Limb (tissue), 2 donors: Measurements from ENCODE around the gene MXRA5.
"Not testable (repeated sequence)": the region's sequence is repeated elsewhere in the genome, so short reads cannot be mapped to it uniquely, and the experiment has no call there.

Experiments
- DNase-seq, 2 donors: peaks; one replicate each; pipeline ENCODE4 v3.0.0-alpha.2; 2016; ENCODE audit errors: extremely low spot score in 2 of 2

MXRA5 gene

GRCh38 chrX:3346501-3347259 lies at the start of gene MXRA5:
TSS of gene MXRA5 (minus strand) at chrX:3346652. CDS start at chrX:3343833, 2,819 bp downstream.
- DNase-seq = peak in 1 of 2 donors; percentile 72

- DNase-seq = peak in 1 of 2 donors; percentile 73
Measured at GRCh38 chrX:3393581-3394111, 47.2 kb upstream of the MXRA5 start.

GRCh38 chrX:3393178-3393577 lies 46.7 kb upstream of the MXRA5 start:
- no peak for DNase-seq

- DNase-seq = no peak
Measured at GRCh38 chrX:3388457-3388856, 42.0 kb upstream of the MXRA5 start.

DNA sequence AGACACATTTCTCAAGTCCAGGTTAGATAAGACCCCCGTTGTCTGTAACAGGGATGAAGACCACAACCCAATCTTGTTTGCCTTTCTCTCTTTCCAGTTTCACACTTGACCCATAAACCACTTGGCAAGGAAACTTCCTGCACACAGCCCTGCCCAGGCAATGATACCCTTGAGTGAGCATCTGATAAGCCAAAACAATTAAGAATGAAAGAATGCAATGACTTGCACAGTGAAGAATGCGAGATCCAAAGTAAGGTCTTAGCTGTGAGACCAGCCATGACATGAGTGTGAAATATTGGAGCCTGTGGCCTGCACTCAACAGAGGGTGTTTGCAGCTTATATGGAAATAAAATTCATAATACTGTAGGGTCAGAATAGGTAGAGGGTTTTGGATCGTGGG lies 37.9 kb upstream of the MXRA5 start:
- no peak for DNase-seq

DNA sequence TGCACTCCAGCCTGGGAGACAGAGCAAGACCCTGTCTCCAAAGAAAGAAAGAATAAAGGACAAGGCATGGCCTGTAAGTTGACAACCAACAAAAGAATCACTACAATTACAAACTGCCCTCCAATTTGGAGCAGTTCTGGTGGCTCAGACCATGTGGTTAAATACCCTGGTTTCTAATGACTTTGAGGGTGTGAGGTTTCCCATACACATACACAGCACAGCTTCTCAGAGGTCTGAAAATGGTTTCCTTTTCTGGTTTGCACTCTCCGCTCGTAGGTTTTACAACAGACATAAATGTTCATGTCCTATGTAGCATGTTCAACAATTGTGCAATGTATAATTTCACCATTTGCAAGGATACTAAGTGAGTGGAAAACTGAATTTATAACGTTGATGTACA lies 34.2 kb upstream of the MXRA5 start:
- DNase-seq = no peak

DNA sequence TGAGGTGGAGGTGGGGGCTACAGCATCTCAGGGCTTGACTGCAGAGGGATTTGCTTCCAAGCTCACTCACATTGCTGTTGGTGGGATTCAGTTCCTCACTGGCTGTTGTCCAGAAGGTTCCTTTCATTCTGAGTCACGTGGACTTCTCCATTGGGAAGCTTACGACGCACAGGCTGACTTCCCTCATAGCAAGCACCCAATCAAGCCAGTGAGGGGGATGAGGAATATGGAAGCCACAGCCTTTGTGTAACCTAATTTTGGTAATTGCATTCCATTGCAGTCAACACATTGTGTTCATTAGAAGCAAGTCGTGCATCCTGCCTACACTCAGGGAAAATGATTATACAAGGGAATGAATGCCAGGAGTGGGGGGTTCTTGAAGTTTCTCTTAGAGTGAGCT lies 32.7 kb upstream of the MXRA5 start:
- DNase-seq = no peak

DNA sequence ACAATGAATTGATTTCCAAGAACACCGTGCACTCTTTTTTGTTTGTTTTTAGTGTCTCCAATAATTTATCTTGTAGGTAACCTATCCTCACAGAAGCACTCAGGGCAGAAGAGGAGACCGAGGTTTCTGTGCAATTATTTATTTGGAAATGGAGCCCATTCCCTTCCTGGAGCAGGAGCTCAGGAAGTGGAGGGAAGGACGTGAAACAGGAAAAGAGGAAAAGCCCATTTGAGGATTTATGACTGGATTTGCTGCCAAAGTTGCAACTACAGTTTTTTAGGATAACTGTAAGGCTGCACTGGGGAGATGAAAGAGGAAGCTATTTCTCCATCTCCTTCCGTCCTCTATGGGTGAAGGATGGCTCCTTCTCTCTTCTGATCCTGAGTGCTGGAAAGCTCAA lies 31.7 kb upstream of the MXRA5 start:
- peak in 1 of 2 donors; percentile 13 for DNase-seq

- DNase-seq = no peak
Measured at GRCh38 chrX:3377560-3377959, 31.1 kb upstream of the MXRA5 start.

DNA sequence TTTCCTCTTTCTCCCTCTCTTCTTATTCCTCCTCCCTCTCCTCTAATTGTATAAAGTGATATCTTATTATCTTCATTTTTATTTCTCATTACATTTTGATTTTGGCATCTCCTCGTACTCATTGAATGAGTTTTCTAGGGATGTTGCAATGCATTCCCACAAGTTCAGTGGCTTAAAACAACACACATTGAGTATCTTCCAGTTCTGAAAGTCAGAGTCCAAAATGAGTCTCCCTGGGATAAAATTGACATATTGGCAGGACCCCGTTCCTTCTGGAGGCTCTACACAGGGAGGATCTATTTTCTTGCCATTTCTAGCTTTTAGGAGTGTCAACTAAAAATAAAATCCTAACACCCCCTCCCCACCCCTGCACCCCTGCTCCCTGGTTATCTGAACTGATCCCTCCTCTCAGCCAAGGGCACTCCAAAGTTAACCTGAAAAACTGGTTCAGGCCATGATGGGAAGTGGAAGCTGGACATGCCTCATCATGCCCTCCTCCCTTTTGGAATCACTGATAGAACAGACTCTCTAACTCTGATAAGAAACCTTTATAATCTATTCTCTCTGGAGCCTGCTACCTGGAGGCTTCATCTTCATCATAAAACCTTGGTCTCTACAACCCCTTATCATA lies 29.5 kb upstream of the MXRA5 start:
- DNase-seq = not testable (repeated sequence)

GRCh38 chrX:3374108-3374800 lies 27.8 kb upstream of the MXRA5 start:
- no peak for DNase-seq

- DNase-seq = no peak
Measured at GRCh38 chrX:3371163-3371562, 24.7 kb upstream of the MXRA5 start.

DNA sequence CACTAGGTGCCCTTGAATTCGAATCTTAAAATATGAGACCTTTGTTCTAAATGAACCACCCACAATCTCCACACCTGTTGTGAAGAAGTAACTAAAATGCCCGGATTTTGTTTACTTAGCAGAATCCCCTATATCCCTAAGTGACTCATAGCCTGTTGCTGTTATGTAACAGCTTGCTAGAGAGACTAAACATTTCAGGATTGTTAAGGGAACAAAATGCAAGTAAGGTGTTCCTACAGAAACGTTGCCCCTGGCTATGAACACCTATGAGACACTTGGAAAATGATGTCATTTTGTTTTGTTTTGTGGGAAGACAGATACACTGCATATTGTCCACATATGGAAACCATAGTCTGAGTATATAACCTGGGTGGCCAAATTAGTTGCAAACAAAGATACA lies 24.2 kb upstream of the MXRA5 start:
- DNase-seq = no peak

- DNase-seq = no peak
Measured at GRCh38 chrX:3362956-3363355, 16.5 kb upstream of the MXRA5 start.

- no peak for DNase-seq
Measured at GRCh38 chrX:3360881-3361280, 14.4 kb upstream of the MXRA5 start.

GRCh38 chrX:3352741-3353140 lies 6.3 kb upstream of the MXRA5 start:
- DNase-seq = not testable (repeated sequence)

GRCh38 chrX:3351276-3351675 lies 4.8 kb upstream of the MXRA5 start:
- no peak for DNase-seq

- DNase-seq = no peak
Measured at GRCh38 chrX:3348191-3348590, 1.7 kb upstream of the MXRA5 start.

DNA sequence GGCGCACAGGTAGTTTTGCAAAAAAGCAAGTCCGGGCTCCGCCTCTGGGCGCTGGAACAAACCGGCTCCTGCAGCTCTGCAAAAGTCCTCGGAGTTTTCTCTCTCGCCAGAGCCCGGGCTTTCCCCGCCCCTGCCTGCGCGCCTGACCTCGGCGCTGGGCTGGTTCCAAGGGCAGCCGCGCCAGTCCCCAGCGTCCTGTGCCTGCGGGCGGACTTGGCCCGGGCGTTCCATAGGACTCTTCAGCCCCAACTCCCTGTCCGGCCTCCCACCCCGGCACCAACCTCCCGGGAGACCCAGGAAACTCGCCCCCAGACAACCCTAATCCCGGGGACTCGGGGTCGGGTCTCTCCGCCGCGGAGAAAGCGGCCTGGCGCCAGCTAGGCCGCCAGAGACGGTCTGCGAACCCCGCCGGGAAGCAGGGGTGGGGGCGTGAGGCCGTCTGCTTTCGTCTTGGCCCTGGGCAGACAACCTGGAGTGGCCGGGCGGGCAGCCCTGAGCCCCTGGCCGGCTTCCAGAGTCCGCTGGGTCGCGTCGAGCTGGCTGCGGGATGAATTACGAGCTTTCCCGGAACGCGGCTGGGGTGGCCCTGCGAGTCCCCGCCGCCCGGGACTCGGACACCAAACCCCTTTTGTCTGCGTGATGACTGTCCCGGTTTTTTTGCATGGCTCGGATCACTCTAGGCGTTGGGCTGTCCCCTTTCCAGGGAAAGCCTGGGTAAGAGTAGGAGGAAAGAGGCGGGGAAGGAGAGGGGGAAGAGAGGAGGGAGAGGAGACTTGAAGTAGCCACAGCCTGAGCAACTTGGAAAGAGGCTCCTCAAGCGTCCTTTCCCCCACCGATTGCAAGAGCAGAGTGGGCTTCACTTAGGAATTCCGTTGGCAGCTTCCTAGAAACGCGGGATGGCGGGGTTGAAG lies 916 bp downstream of the MXRA5 start:
- peak in 1 of 2 donors; percentile 63 for DNase-seq

DNA sequence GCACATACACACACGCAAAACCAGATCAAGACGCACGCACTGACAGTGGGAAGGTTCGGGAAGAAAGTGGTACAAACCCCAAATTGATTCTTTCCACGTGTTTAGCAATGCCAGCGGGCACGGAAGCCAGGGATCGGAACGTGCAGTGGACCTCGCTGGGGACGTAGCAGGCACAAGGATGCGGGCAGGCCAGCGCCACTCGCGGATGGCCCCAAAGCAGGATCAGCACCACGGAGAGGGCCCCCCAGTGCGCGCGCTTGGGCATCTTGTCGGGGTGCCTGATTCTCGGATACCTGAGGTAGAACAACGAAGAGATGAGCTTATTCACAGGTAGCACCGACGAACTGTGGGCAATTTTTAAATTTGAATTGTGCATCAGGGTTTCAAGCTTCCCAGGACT lies 2.9 kb downstream of the MXRA5 start:
- peak in 1 of 2 donors; percentile 42 for DNase-seq

DNA sequence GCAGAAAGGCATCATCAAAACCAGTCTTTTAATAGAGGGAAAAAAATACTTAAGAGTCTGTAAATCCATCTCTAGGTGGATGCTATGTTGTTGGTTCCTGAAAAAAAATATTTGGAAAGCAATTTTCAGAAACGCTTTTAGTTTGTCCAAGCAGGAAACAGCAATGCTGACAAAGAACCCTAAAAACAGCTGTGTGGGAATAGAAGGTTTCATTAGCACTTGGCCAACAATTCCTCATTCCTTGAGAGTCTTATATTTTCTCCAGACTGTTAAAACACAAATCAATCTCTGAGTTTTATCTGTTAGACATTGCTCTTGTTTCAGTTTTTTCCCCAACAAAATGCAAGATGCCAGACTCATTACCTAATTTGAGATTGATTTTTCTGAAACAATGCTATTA lies 6.4 kb downstream of the MXRA5 start:
- DNase-seq = no peak
